Testis (tissue), 3 donors: ENCODE measurements around the gene POLR1A. TPM values are rescaled to one million over a fixed set of nuclear protein-coding genes. Genes with fewer than 3 reads are reported as not detected.

Experiments used
- DNase-seq: peaks from one replicate; pipeline ENCODE4 v3.0.0-alpha.2; 2019
- H3K27ac ChIP-seq, 2 donors: fragments of 200-600 bp; sonication (generic); one replicate each; pipeline ENCODE4 v1.5.1; 2019
- H3K27me3 ChIP-seq: fragments of 200-600 bp; sonication (generic); one replicate; pipeline ENCODE4 v1.5.1; 2019
- H3K36me3 ChIP-seq: fragments of 200-600 bp; sonication (generic); one replicate; pipeline ENCODE4 v1.5.1; 2017; ENCODE audit warnings: low read depth; ENCODE audit errors: missing control alignments
- H3K4me1 ChIP-seq: fragments of 200-600 bp; sonication (generic); one replicate; pipeline ENCODE4 v1.5.1; 2019
- H3K4me3 ChIP-seq, 2 donors: fragments of 200-600 bp; sonication (generic); one replicate each; pipeline ENCODE4 v1.5.1; 2017 to 2019
- H3K9me3 ChIP-seq: fragments of 200-600 bp; sonication (generic); one replicate; pipeline ENCODE4 v1.5.1; 2017
- CTCF ChIP-seq, 3 experiments: fragments of 450-650 bp in 2 of 3; fragments of 200-600 bp in 1 of 3; sonication (generic) in 1 of 3; IDR thresholded peaks; one replicate each; pipeline ENCODE4 v1.5.1; 2016 to 2019; ENCODE audit warnings: antibody characterized with exemption in 3 of 3, mild to moderate bottlenecking in 2 of 3, moderate library complexity in 1 of 3
- POLR2A ChIP-seq: fragments of 450-650 bp; IDR thresholded peaks from one replicate; pipeline ENCODE4 v1.6.1; 2017; ENCODE audit warnings: antibody characterized with exemption, mild to moderate bottlenecking, moderate library complexity
- WGBS, 2 donors: methylation state at CpG; one replicate each; pipeline ENCODE4 v1.1.5; 2018; 5-methylcytosine and 5-hydroxymethylcytosine counted together
- intact Hi-C: fragments of 100-400 bp; cut with DNase I; formaldehyde crosslinking; loops from one replicate; pipeline ENCODE4 v1.15.1; 2023; ENCODE audit warnings: low total_unique reads
- polyA plus RNA-seq: library from polyadenylated mRNA; stranded (reverse); fragments of 350-450 nt; fragmentation: Illumina TruSeq; extraction: RNeasy Lipid Tissue Mini Kit (QIAGEN cat#74804); gene quantifications from one replicate; pipeline ENCODE4 v1.2.3, GENCODE V29; 2014; ENCODE audit warnings: low read depth, low replicate concordance; ENCODE audit not compliant: insufficient read depth
- total RNA-seq, 2 donors: library from RNA; depleted of rRNA; stranded (reverse); fragments of >200 nt; gene quantifications; one replicate each; pipeline ENCODE4 v1.2.3, GENCODE V29; 2016

The POLR1A gene
- total and polyA plus RNA-seq, 3 donors from 2014 or later: 20.0 to 28.7 (median 28.1) TPM

- TF ChIP-seq CTCF (IDR thresholded peaks at IDR 0.05): no peak
- TF ChIP-seq POLR2A: no peak
- Histone ChIP-seq H3K4me1 (peaks cover 35% of the 10 kb centered on the region), H3K9me3 (no peaks in the 10 kb centered on the region), H3K36me3 (no peaks in the 10 kb centered on the region), H3K27me3 (no peaks in the 10 kb centered on the region), H3K27ac (peak overlapping the region; percentile 77 to 88), H3K4me3 (no peak overlapping the region)
- intact Hi-C loops: no loop called here
- DNase-seq: peak; percentile 77
- 45 to 47% methylated on average over 6 to 7 of the region's 7 CpGs for WGBS, 2 donors
These were observed 69.0 kb downstream of the POLR1A start for GRCh38 chr2:86036669-86037138.

- TF ChIP-seq POLR2A (no peak), CTCF (IDR thresholded peaks at IDR 0.05) (no peak)
- H3K27ac ChIP-seq: peak overlapping the region; percentile 77 to 88
- peaks cover 35% of the 10 kb centered on the region for H3K4me1 ChIP-seq
- WGBS, 2 donors: 35 to 50% methylated on average over 10 of the region's 10 CpGs
- no peaks in the 10 kb centered on the region for H3K27me3 ChIP-seq
- peak; percentile 57 for DNase-seq
- no peaks in the 10 kb centered on the region for H3K9me3 ChIP-seq
- H3K4me3 ChIP-seq: no peak overlapping the region
- intact Hi-C loops: no loop called here
- no peaks in the 10 kb centered on the region for H3K36me3 ChIP-seq
These were observed 69.6 kb downstream of the POLR1A start for GRCh38 chr2:86035883-86036668.

- TF ChIP-seq POLR2A (no peak), CTCF (IDR thresholded peaks at IDR 0.05) (no peak)
- H3K9me3 ChIP-seq: no peaks in the 10 kb centered on the region
- peak overlapping the region; percentile 77 to 88 for H3K27ac ChIP-seq
- no peaks in the 10 kb centered on the region for H3K36me3 ChIP-seq
- DNase-seq: no peak
- peaks cover 35% of the 10 kb centered on the region for H3K4me1 ChIP-seq
- intact Hi-C loops: no loop called here
- H3K27me3 ChIP-seq: no peaks in the 10 kb centered on the region
- no peak overlapping the region for H3K4me3 ChIP-seq
- 91 to 93% methylated on average over 7 of the region's 7 CpGs for WGBS, 2 donors
These were observed 70.3 kb downstream of the POLR1A start for GRCh38 chr2:86035376-86035882.

- peaks cover 35% of the 10 kb centered on the region for H3K4me1 ChIP-seq
- 93% methylated on average over 20 of the region's 20 CpGs for WGBS, 2 donors
- H3K27ac ChIP-seq: no peak overlapping the region
- H3K36me3 ChIP-seq: no peaks in the 10 kb centered on the region
- no peak for TF ChIP-seq POLR2A
- TF ChIP-seq CTCF (IDR thresholded peaks at IDR 0.05): no peak
- intact Hi-C loops: no loop called here
- no peak overlapping the region for H3K4me3 ChIP-seq
- no peak for DNase-seq
- H3K9me3 ChIP-seq: no peaks in the 10 kb centered on the region
- H3K27me3 ChIP-seq: no peaks in the 10 kb centered on the region
These were observed 71.7 kb downstream of the POLR1A start for GRCh38 chr2:86033751-86034692.
